Activated T-cell treated with anti-CD3 and anti-CD28 coated beads, Interleukin-2, amount 50 U/mL, for 4 hours (primary cell): ENCODE data around the gene CHSY3. TPM values are rescaled to one million over a fixed set of nuclear protein-coding genes. Genes with fewer than 3 reads are reported as not detected.

Source experiments
- ATAC-seq, 2 donors: fragments of 200-7000 bp; cut with Tn5 transposase; one replicate each; pipeline ENCODE4 v1.10.0; 2021
- DNase-seq: peaks from one replicate; pipeline ENCODE4 v3.0.0-alpha.2; 2020
- H3K27me3 Mint-ChIP-seq: one replicate; pipeline ENCODE4 v1.8.0; 2021; ENCODE audit warnings: low read depth, mixed read lengths
- H3K36me3 Mint-ChIP-seq: one replicate; pipeline ENCODE4 v1.8.0; 2022; ENCODE audit warnings: mixed read lengths; ENCODE audit not compliant: insufficient read depth
- H3K4me1 Mint-ChIP-seq: one replicate; pipeline ENCODE4 v1.8.0; 2021; ENCODE audit warnings: low read depth, mixed read lengths
- H3K4me3 Mint-ChIP-seq: one replicate; pipeline ENCODE4 v1.8.0; 2021; ENCODE audit warnings: mild to moderate bottlenecking, moderate library complexity, mixed read lengths
- H3K9me3 Mint-ChIP-seq: one replicate; pipeline ENCODE4 v1.8.0; 2021; ENCODE audit warnings: mixed read lengths
- total RNA-seq, 3 donors: library from RNA; stranded (reverse); gene quantifications; one replicate each; pipeline ENCODE4 v1.2.1, GENCODE V29; 2021

Gene CHSY3
- total RNA-seq, 3 donors from 2014 or later = not detected

DNA sequence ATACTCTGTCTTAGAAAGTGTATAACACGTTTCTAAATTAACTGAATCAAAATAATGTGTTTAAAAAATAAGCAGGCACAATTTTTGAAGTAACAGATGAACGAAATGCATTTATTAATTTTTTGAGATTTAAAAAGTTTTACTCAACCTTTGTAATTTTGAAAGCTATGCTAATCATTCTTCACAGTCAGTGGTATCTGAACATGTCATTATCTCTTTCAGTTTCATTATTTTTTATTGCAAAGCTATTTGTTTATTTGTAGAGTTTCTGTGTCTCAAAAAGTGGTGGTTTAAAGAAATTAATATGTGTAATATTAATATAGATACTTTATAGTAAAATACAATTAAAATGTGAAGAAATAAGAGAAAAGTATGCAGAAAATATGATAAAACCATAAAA is 11.2 kb downstream of the CHSY3 start:
- H3K9me3 Mint-ChIP-seq = peaks cover 3% of the 10 kb centered on the region
- no peak for DNase-seq
- H3K4me1 Mint-ChIP-seq = no peaks in the 10 kb centered on the region
- peaks cover 5% of the 10 kb centered on the region for H3K27me3 Mint-ChIP-seq
- no peaks in the 10 kb centered on the region for H3K36me3 Mint-ChIP-seq
- no peak overlapping the region for H3K4me3 Mint-ChIP-seq
- no peak for ATAC-seq

DNA sequence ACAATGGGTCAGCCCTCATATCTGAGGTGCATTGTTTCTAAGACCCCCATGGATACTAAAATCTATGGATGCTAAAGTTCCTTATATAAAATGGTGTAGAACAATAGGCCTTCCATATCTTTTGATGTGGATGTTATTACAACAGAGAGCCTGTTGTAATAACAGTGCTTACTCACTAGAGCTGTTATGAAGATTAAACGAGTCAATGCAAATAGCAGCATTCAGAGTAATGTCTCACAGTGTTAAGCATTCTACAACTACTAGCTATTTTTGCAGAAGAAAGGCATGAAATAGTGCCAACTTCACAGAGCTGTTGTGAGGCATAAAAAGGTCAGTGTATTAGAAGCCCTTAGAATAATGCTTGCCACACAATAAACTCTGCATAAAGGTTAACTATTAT is 13.0 kb downstream of the CHSY3 start:
- DNase-seq (no peak), ATAC-seq (no peak)
- Mint-ChIP-seq H3K36me3 (no peaks in the 10 kb centered on the region), H3K4me1 (no peaks in the 10 kb centered on the region), H3K9me3 (peaks cover 3% of the 10 kb centered on the region), H3K27me3 (peaks cover 5% of the 10 kb centered on the region), H3K4me3 (no peak overlapping the region)

DNA sequence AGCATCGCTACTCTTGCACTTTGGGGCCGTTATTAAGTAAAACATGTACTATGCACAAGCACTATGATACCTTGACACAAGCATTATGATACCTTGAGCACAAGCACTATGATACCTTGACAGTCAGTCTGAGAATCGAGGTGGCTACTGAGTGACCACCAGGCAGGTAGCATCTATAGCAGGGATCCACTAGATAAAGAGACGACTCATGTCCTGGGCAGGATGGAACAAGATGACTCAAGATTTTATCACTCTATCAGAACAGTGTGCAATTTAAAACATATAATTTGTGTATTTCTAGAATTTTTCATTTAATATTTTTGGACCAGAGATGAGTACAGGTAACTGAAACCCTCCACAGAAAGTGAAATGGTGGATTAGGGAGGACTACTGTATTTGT is 16.9 kb downstream of the CHSY3 start:
- no peaks in the 10 kb centered on the region for H3K36me3 Mint-ChIP-seq
- no peak for DNase-seq
- H3K9me3 Mint-ChIP-seq = peaks cover 3% of the 10 kb centered on the region
- no peak overlapping the region for H3K4me3 Mint-ChIP-seq
- ATAC-seq = no peak
- H3K27me3 Mint-ChIP-seq = peaks cover 4% of the 10 kb centered on the region
- H3K4me1 Mint-ChIP-seq = no peaks in the 10 kb centered on the region

DNA sequence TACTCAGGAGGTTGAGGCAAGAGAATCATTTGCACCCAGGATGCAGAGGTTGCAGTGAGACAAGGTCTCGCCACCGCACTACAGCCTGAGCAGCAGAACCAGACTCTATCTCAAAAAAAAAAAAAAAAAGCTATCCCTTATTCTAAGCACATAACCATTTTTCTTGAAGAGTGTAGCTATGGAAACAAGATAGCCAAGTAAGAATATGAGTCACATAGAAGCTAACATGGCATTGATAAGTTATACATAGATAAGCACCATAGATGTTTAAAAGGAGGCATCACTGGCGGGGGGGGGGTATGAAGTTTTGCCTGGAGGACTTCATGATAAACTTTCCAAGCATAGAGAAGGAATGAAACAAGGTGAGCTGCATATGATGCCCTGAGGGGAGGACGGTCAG is 26.0 kb downstream of the CHSY3 start:
- Mint-ChIP-seq H3K4me1 (no peaks in the 10 kb centered on the region), H3K36me3 (no peaks in the 10 kb centered on the region), H3K4me3 (no peak overlapping the region), H3K9me3 (no peaks in the 10 kb centered on the region), H3K27me3 (no peaks in the 10 kb centered on the region)
- DNase-seq (no peak), ATAC-seq (no peak)

DNA sequence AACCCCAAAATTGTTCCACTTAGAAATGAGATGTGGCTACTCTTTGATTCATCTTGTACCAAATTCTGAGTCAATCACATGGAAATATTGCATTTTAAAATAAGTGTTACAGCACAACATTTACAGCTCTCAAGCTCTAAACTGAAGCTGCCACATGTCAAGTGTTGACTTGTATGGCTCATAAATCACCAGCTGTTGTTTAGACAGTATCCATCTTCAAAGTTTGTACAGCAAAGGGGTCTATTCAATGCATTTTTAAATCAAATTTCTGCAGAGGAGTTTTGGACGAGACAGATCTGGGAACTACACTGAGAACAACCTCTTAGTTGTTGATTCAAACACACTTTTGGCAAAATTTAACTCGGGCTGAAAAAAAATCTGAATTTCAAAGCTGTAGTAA is 31.4 kb downstream of the CHSY3 start:
- H3K4me1 Mint-ChIP-seq = no peaks in the 10 kb centered on the region
- no peaks in the 10 kb centered on the region for H3K36me3 Mint-ChIP-seq
- ATAC-seq = no peak
- DNase-seq = no peak
- H3K27me3 Mint-ChIP-seq = no peaks in the 10 kb centered on the region
- peaks cover 18% of the 10 kb centered on the region for H3K9me3 Mint-ChIP-seq
- H3K4me3 Mint-ChIP-seq = no peak overlapping the region

DNA sequence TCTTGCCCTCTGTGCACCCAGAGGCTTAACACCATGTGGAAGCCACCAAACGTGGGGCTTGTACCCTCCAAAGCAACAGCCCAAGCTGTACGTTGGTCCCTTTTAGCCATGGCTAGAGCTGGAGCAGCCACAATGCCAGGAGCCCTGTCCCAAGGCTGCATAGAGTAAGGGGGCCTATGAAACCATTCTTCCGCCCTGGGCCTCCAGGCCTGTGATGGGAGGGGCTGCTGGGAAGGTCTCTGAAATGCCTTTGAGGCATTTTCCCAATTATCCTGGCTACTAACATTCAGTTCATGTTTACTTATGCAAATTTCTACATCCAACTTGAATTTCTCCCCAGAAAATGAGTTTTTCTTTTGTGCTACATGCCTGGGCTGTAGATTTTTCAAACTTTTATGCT is 33.8 kb downstream of the CHSY3 start:
- ATAC-seq (no peak), DNase-seq (no peak)
- H3K4me1 Mint-ChIP-seq = no peaks in the 10 kb centered on the region

DNA sequence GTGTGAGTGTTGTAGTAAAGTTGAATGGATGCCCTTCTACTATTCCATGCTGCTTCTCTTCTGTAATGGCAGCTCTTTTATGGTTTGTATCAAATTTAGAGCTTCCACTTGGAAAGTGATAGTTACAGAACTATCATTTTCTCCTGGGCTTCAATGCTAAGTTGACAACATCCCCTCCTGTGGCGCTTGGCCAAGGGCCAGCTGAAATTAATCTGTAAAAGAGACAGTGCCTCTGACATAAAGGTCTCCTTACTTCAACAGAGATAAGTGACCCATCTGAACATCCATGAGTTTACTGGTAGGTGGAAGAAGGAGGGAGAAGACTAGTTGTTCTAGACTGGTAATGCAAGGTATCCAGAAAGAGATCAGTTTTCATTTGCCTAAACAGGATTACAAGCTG is 39.7 kb downstream of the CHSY3 start:
- ATAC-seq = no peak
- Mint-ChIP-seq H3K27me3 (peaks cover 4% of the 10 kb centered on the region), H3K9me3 (peaks cover under 1% of the 10 kb centered on the region), H3K36me3 (no peaks in the 10 kb centered on the region), H3K4me1 (no peaks in the 10 kb centered on the region), H3K4me3 (no peak overlapping the region)
- DNase-seq = no peak

More for the DNA sequence above, 33.8 kb downstream of the CHSY3 start:
- Mint-ChIP-seq H3K9me3 (peaks cover 18% of the 10 kb centered on the region), H3K27me3 (no peaks in the 10 kb centered on the region), H3K36me3 (no peaks in the 10 kb centered on the region), H3K4me3 (no peak overlapping the region)

DNA sequence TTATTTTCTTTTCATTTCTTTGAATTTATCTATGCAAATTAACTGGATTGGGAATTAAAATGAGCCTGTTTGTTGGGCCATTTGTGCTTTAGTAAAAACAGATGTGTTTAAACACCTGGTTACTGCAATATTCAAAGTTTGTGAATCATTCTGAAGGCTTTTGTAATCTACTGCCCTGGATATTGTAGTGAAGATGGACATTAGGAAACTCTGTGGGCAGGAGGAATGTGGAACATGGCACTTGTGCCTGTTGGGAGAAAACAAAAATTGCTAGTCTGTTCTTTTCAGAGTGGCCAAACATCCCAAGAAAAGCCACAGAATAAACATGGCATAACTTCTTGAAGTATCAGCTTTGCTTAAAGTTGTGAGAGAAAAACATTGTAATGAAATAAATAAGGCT is 40.8 kb downstream of the CHSY3 start:
- H3K27me3 Mint-ChIP-seq = peaks cover 4% of the 10 kb centered on the region

DNA sequence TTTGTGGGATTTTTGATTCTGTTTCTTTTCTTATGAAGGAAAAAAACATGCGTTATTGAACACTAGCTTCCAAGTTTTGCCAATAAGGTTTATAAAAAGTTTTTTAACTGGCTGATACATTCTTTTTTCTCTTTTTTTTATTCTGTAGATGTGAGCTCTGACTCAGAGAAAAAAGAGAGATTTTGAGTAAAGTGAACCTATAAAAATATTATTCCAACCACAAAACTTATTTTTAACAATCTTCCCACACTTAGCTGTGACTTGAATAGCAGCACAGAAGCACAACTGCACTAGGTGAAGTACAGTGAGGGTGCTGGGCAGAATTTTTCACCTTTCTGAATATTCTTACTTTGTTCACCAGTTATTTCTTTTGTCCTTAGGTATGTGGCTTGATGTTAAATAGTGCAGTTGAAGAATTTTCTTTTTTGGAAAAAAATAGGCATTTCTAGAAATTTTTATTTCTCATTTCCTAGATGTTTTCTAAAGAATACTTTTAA is 41.6 kb downstream of the CHSY3 start:
- no peaks in the 10 kb centered on the region for H3K4me1 Mint-ChIP-seq
- no peaks in the 10 kb centered on the region for H3K9me3 Mint-ChIP-seq
- no peaks in the 10 kb centered on the region for H3K36me3 Mint-ChIP-seq
- no peak for ATAC-seq
- H3K27me3 Mint-ChIP-seq = peaks cover 4% of the 10 kb centered on the region
- no peak overlapping the region for H3K4me3 Mint-ChIP-seq
- no peak for DNase-seq

More for the DNA sequence above, 40.8 kb downstream of the CHSY3 start:
- no peak for ATAC-seq
- Mint-ChIP-seq H3K4me3 (no peak overlapping the region), H3K9me3 (no peaks in the 10 kb centered on the region), H3K36me3 (no peaks in the 10 kb centered on the region), H3K4me1 (no peaks in the 10 kb centered on the region)
- DNase-seq = no peak

DNA sequence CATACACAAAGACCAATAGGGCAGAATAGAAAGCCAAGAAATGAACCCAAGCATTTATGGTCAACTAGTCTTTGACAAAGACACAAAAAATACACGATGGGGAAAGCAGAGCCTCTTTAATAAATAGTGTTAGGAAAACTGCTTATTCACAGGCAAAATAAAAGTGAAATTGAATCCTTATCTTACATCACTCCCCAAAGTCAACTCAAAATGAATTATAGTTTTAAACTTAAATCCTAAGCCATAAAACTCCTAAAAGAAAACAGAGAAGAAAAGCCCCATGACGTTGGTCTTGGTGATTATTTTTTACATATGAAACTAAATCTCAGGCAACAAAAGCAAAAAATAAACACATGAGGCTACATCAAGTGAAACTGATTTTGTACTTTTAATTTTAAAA is 46.8 kb downstream of the CHSY3 start:
- peaks cover 4% of the 10 kb centered on the region for H3K27me3 Mint-ChIP-seq

DNA sequence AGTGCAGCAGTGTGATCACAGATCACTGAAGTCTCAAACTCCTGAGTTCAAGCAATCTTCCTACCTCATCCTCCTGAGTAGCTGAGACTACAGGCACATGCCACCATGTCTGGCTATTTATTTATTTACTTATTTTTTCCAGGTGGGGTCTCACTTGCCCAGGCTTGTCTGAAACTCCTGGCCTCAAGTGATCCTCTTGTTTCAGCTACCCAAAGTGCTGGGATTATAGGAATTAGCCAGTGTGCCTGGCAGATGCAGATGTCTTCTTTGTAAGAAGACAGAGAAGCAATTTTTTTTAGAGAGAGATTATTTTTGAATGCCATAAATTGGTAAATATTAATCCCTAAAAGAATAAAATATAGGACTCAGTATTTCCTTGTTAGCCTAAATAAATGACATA is 54.3 kb downstream of the CHSY3 start:
- Mint-ChIP-seq H3K4me1 (no peaks in the 10 kb centered on the region), H3K27me3 (no peaks in the 10 kb centered on the region), H3K9me3 (no peaks in the 10 kb centered on the region), H3K4me3 (no peak overlapping the region), H3K36me3 (no peaks in the 10 kb centered on the region)
- no peak for DNase-seq
- no peak for ATAC-seq

More for the DNA sequence above, 46.8 kb downstream of the CHSY3 start:
- Mint-ChIP-seq H3K9me3 (no peaks in the 10 kb centered on the region), H3K36me3 (no peaks in the 10 kb centered on the region), H3K4me3 (no peak overlapping the region), H3K4me1 (no peaks in the 10 kb centered on the region)
- ATAC-seq (no peak), DNase-seq (no peak)

DNA sequence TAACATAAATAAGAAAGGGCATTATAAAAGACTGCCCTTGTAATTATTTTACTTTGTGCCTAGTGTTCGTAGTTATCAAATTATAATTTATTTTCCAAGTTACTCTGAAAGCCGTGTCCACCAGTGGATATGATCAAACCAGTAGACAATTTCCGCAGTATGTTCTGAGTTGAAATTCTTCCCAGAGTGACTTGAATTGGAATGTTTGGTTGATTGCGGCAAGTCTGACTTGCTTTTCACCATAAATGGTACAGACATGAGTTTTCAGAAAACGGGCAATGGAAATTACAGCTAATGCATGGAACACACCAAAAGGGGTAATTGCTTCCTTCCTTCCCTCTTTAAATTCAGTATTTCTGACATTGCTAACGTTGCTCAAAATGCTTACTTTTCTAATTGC is 56.6 kb downstream of the CHSY3 start:
- Mint-ChIP-seq H3K36me3 (no peaks in the 10 kb centered on the region), H3K4me3 (no peak overlapping the region)

DNA sequence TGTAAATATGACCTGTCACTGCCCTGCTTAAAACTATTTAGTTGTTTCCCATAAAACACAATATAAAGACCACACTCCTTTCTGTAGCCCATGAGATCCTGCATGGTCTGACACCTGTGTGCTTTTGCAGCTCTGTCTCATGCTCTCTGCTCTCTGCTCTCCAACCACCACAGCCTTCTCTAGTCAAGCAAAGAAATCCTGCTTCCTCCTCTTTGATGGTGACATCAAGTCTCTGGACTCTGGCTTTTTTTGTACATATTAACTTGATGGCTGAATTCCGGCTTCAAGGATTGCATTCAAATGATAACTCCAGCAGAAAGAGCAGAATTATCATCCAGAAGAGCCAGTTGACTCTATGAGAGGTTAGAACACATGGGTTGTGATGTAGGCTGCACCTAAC is 58.2 kb downstream of the CHSY3 start:
- Mint-ChIP-seq H3K4me1 (no peaks in the 10 kb centered on the region), H3K36me3 (no peaks in the 10 kb centered on the region), H3K9me3 (no peaks in the 10 kb centered on the region), H3K27me3 (no peaks in the 10 kb centered on the region), H3K4me3 (no peak overlapping the region)
- no peak for DNase-seq
- ATAC-seq = no peak

More for the DNA sequence above, 56.6 kb downstream of the CHSY3 start:
- ATAC-seq (no peak), DNase-seq (no peak)
- Mint-ChIP-seq H3K4me1 (no peaks in the 10 kb centered on the region), H3K9me3 (no peaks in the 10 kb centered on the region), H3K27me3 (no peaks in the 10 kb centered on the region)

DNA sequence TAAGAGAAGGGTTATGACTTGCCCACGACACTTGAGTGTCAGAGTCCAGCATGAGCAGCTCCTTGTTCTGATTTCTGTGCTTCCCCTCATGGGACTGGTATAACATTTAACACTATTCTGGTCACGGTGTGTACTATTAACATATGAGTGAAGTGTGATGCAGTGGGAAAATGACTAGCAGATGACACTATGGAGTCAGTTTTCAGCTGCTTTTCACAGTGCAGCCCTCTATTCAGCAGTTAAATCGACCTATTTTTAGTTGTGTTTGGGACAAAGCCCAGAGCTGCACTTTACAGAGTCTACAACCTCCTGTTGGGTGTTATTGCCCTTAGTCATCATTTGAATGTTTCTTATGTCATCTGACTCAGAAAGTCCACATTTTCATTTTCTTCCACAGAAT is 59.1 kb downstream of the CHSY3 start:
- Mint-ChIP-seq H3K4me3 (no peak overlapping the region), H3K36me3 (no peaks in the 10 kb centered on the region), H3K4me1 (no peaks in the 10 kb centered on the region), H3K27me3 (no peaks in the 10 kb centered on the region), H3K9me3 (no peaks in the 10 kb centered on the region)
- DNase-seq = no peak
- ATAC-seq = no peak

DNA sequence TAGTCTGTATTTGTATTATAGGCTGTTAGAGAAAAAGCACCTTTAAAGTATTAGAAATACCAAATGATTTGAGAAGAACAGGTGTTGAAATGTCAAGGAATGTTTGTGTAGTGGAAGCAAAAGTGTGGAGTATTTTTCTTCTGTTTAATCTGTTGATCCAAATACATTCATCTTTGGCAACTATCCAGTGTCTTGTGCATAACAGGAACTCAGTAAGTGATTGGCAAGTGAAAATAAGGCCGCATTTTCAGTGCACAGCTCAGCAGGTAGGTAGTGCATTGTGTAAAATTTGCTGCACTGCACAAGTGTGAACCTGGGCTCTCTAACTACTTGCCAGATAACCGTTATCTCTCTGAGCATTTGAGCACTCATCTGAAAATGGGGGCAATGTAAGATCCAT is 61.8 kb downstream of the CHSY3 start:
- H3K9me3 Mint-ChIP-seq = no peaks in the 10 kb centered on the region

DNA sequence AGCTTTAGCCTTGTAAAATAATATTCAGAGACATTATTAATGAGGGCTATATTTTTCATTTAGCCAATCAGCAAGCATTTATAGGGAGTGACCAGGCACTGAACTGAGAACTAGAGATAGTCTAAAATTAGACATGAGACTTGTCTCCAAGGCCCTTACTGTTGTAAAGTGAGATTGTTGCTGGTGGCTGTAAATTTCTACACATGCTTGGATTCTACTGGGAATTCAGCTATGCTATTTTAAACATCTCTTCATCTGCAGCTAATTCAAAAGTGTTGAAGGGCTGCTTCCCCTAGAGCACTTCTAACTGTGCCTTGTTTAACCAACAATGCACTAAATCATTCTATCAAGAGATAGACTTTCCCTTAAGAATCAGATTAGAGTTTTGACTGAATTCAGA is 67.4 kb downstream of the CHSY3 start:
- H3K9me3 Mint-ChIP-seq = no peaks in the 10 kb centered on the region
- no peaks in the 10 kb centered on the region for H3K27me3 Mint-ChIP-seq
- H3K4me3 Mint-ChIP-seq = no peak overlapping the region
- no peaks in the 10 kb centered on the region for H3K36me3 Mint-ChIP-seq
- no peak for ATAC-seq
- H3K4me1 Mint-ChIP-seq = no peaks in the 10 kb centered on the region
- no peak for DNase-seq

More for the DNA sequence above, 61.8 kb downstream of the CHSY3 start:
- Mint-ChIP-seq H3K36me3 (no peaks in the 10 kb centered on the region), H3K4me3 (no peak overlapping the region), H3K27me3 (no peaks in the 10 kb centered on the region), H3K4me1 (no peaks in the 10 kb centered on the region)
- ATAC-seq (no peak), DNase-seq (no peak)
